ENCODE results near the gene PPP1R12C.
A peak's percentile ranks its signal among the peaks of the same experiment; 100 is the strongest.

The PPP1R12C gene

GRCh38 chr19:55047951-55048350 is 69.5 kb downstream of the PPP1R12C start:
- DNase-seq (ENCODE audit: low read depth in 1 of 2, low spot score in 1 of 2) = no peak

GRCh38 chr19:55046975-55047622 is 70.3 kb downstream of the PPP1R12C start:
- DNase-seq (ENCODE audit: low read depth in 1 of 2, low spot score in 1 of 2) = no peak

- DNase-seq (ENCODE audit: low read depth in 1 of 2, low spot score in 1 of 2) = no peak
Measured at GRCh38 chr19:55044771-55045716, 72.4 kb downstream of the PPP1R12C start.

DNA sequence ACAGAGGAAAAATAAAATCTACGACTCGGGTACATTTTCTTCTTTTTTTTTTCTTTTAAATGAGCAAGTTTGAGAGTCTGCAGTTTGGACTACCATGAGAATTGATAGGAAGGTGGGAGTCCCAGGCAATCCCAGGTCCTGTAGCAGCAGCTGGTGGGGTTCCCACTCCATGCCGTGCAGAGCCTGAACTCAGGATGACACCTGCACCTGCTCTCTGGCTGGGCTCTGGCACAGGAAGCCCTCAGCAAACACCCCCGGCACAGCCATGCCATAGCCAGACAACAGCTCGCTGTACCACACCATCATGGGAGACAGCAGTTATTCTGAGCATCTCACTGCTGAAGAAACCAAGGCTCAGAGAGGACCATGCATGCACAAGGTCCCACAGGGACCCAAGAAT is 73.2 kb downstream of the PPP1R12C start:
- no peak for DNase-seq (ENCODE audit: low read depth in 1 of 2, low spot score in 1 of 2)

DNA sequence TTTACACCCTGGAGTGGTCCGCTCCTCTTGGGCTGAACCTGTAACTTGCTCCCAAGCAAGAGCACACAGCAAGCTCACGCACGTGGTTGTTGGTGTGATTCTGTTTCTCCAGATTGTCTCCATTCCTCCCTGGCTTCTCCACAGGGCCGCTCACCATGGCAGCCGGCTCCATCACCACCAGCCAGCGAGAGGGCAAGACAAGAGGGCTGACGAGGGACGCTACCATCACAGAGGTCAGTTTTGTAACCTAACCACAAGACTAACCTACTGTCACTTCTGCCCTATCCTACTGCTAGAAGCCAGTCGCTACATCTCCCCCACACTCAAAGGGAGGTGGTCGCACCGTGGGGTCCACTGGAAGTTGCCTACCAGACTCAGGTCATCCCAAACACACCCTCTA is 74.7 kb downstream of the PPP1R12C start:
- no peak for DNase-seq (ENCODE audit: low read depth in 1 of 2, low spot score in 1 of 2)

- no peak for DNase-seq (ENCODE audit: low read depth in 1 of 2, low spot score in 1 of 2)
Measured at GRCh38 chr19:55042344-55042678, 75.1 kb downstream of the PPP1R12C start.

DNA sequence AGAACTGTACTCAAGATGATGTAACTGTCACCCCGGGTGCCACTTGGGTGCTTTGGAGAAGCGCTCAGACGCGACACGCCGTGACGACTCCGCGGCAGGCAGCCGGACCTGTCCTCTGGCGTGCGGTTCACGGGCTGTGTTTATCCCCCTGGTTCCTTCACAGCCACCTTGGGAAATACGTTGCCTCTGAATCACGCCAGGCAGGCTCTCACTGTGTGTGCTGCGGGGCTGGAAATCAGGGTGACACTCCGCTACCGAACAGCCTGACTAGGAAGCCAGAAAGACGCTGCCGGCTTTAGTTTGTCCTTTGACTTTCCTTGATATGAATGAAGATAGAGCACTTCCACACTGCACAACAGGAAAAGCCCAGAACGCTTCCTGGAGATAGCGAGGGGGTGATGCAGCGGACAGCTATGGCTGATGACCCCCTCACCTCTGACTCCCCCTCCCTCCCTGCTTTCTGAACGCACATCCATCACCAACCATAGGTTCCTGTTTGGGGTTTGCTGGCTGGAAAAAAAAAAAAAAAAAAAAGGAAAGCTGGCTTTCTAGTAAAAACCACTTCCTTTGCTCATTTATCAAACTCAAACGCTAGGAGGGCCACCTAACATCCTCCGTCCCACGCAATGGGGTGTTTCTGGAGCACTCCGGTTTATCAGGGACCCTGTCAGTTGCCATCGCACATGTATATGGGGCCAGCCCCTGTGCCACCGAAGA is 75.7 kb downstream of the PPP1R12C start:
- DNase-seq (ENCODE audit: low read depth in 1 of 2, low spot score in 1 of 2) = peak in 1 of 2 donors; percentile 6

- DNase-seq (ENCODE audit: low read depth in 1 of 2, low spot score in 1 of 2) = no peak
Measured at GRCh38 chr19:55041244-55041626, 76.2 kb downstream of the PPP1R12C start.

Data from stimulated activated CD4-positive, alpha-beta T cell treated with anti-CD3 and anti-CD28 coated beads, Interleukin-15, amount 100 ng/mL, for 1 hour (primary cell).